ENCODE results near the gene EPHB1.
A peak's percentile ranks its signal among the peaks of the same experiment; 100 is the strongest.

Gene EPHB1

GRCh38 chr3:134864636-134865035, 69.6 kb downstream of the EPHB1 start:
- intact Hi-C loops (cut with DNase I) = no loop called here
- peak in 9 of 42 donors; percentile 14 to 60 (median 29) for DNase-seq

DNA sequence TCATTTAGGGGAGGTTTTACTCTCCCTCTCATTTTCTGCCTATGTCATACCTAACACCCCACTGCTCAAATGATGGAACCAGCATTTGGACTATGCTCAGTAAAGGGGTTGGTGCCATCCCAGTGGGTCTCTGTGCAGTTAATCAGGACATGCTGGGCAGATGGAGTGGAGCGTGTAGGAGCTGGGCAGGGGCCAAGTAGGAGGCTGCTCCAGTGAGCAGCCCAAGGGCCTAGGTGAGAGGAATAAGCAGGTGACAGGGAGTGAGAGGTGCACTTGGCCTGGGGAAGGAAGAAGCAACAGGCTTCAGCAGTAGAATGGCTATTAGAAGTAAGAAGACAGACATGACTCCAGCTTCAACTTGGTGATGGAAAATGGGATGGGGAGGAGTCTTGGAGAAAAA, 72.2 kb downstream of the EPHB1 start:
- no peak for DNase-seq
- intact Hi-C loops (cut with DNase I) = no loop called here

DNA sequence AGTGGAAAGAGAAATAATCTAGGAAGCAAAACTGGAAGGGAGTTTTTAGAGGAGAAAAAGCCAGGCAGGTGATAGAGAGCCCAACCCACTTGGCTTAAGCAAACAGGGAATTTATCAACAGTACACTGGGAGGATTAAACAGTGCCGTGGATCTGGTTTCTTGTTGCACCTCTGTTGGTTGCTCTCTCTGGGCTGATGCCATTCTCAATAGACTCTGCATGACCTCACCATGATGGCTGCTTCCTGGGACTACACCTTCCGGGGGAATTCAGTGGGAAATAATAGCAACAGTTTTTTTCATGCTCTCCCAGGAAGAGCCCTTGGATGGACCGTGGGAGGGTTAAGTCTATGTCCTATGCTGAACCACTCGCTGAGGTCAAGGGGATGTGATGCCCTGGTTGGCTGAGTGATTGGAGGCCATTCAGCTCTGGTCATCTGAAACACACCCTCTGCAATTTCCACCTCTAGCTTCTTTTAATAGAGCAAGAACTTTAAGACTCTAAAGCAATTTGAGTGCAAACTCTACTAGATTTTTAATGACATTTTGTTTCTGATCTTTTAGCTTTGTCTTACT, 74.2 kb downstream of the EPHB1 start:
- no peak for DNase-seq
- intact Hi-C loops (cut with DNase I) = no loop called here

DNA sequence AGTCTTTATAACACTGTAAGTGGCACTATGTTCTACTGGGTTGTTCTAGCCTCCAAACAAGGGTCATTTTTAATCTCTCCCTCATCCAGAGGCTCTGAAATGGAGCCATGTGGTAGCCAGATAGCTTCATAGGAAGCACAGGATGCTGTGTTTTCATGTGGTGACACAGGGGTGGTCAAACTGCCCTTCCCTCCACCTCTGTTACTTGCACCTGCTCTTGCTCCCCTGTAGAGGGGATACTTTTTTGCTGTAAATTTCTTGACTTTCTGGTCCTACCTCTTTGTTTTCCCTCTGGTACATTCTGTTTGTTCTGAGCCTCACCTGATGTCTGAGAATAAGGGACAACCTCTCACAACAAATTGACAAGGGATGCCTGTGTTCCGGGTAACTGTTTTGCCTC, 76.8 kb downstream of the EPHB1 start:
- DNase-seq = no peak
- intact Hi-C loops (cut with DNase I) = no loop called here

DNA sequence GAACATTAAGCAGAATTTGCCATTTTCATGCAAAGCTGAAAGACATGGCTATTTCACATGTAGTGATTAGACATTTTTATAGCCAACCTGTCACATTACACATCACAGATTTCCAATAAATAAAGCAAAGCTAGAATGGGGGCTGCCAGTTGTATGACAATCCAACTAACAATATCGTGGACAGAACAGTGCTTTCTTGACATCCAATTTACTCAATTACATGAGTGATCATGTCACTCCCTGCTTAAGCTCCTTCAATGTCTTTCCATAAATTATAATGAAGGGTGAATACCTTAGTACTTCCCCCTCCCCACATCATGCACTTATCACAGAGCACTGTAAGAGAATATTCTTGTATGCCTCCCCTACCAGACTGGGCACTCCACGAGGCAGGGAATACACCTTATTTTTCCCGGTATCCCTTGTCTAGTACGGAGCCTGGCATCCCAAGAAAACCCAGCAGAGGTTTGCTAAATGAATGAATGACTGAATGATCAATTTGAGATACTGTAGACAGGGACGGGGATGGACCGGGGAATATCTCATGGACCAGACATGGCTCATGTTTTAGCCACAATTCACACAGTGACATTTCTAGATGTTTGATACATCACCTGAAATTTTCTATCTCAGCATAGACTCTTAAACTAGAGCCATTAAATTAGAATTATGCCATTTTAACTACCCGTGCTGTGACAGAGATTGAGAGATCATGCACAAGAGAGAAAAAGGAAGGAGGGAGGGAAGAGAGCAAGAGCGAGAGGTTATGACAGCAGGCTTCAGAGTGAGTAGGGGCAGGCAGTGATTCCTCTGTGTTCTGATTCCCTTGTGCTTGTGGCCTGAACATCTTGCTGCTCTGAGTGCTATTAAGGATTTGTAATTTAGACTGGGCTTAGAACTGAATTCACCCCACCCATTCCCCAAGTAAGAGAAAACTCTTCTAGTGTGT, 77.7 kb downstream of the EPHB1 start:
- DNase-seq = no peak

DNA sequence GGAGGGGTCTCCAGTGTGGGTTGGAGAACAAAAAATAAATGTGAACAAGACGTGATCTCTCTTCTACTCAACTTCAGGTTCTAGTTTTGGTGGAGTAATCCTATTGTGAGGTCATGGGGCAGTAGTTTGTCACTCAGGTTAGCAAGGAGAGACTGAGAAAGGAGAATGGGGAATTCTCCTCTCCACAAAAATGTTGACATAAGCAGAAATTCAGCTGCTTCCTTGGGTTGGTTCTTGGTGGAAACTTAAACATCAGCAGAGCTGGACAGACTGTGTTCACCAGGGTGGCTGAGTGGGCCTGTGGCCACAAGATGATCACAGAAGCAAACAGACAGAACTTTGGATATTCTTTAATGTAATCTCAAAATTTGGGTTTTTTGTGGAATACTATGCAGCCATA, 78.7 kb downstream of the EPHB1 start:
- no peak for DNase-seq

More for the DNA sequence above, 77.7 kb downstream of the EPHB1 start:
- intact Hi-C loops (cut with DNase I) = no loop called here

GRCh38 chr3:134874737-134875413, 79.8 kb downstream of the EPHB1 start:
- DNase-seq = peak in 1 of 42 donors; percentile 39
- intact Hi-C loops (cut with DNase I) = no loop called here

More for the DNA sequence above, 78.7 kb downstream of the EPHB1 start:
- intact Hi-C loops (cut with DNase I) = no loop called here

- intact Hi-C loops (cut with DNase I) = no loop called here
- DNase-seq = no peak
Observed at GRCh38 chr3:134876836-134877235, 81.8 kb downstream of the EPHB1 start.

- peak in 31 of 42 donors; percentile 19 to 81 (median 46) for DNase-seq
- intact Hi-C loops (cut with DNase I) = no loop called here
Observed at GRCh38 chr3:134877788-134878187, 82.7 kb downstream of the EPHB1 start.

DNA sequence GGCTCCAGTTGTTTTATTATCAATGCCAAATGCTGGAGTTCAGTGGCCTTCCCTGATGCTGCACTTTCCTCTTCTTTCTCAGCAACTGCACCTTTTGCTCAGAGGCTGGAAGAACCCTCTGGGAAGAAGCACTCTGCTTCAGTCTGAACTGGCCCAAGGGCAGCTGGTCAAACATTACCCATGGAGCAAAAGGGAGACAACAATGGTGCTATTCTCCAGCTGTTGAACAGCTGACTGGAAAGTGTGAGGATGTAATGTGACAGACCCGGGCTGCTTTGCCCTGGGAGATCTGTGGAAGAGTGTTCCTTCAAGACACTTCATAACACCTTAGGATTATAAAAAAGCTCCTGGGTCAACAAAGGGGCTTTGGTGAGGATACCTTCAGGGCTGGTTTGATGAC, 84.9 kb downstream of the EPHB1 start:
- intact Hi-C loops (cut with DNase I) = no loop called here
- DNase-seq = peak in 17 of 42 donors; percentile 23 to 67 (median 39)

DNA sequence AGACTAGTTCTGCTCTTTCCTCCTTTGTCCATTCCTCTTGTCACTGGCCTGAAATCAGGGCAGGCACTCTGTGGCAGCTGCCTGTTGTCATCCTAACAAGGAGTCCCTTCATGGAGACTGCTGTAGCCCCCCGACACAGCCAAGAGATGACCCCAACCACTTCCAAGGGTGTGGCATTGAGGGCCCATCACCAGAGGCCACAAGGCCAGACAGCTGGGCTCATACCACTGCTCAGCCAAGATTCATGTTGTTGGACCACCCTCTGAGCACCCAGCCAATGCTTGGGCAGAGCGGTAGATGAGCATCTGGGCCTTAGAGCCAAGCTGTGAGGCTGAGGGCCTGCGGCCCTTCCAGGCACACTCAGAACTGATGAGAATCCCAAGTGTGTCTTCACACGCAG, 85.4 kb downstream of the EPHB1 start:
- DNase-seq = no peak
- intact Hi-C loops (cut with DNase I) = no loop called here

GRCh38 chr3:134881305-134881704, 86.2 kb downstream of the EPHB1 start:
- intact Hi-C loops (cut with DNase I) = no loop called here
- no peak for DNase-seq

DNA sequence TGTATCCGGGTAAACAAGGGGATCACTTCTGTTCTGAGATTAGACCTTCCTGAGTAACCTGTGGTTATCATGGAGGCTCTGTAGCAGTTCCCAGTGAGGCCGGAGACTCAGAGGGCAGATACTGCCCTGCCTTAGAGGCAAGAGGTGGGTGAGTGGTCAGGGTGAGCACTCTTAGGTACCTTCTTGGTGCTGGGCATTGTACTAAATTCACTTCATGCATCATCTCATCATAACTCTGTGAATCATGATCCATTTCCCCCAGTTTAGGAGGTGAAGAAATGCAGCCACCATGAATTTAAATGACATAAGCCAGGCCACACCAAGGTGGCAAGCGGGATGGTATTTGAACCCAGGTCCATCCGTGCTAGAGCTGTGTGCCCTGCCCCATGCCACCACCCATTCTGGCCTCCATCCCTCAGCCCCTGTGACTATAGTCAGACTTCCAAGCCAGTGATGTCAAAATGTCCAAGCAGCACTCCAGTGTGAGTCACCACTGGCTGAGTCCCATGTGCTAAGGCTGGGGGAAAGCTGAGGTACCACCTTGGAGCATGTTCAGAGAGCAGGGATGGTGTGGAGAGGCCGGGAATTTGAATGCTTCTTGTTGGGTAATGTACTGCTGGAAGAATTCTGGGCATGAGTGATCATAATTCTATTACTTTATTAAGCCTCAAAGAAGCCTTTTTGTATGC, 88.8 kb downstream of the EPHB1 start:
- intact Hi-C loops (cut with DNase I) = no loop called here
- peak in 6 of 42 donors; percentile 25 to 72 (median 44) for DNase-seq

DNA sequence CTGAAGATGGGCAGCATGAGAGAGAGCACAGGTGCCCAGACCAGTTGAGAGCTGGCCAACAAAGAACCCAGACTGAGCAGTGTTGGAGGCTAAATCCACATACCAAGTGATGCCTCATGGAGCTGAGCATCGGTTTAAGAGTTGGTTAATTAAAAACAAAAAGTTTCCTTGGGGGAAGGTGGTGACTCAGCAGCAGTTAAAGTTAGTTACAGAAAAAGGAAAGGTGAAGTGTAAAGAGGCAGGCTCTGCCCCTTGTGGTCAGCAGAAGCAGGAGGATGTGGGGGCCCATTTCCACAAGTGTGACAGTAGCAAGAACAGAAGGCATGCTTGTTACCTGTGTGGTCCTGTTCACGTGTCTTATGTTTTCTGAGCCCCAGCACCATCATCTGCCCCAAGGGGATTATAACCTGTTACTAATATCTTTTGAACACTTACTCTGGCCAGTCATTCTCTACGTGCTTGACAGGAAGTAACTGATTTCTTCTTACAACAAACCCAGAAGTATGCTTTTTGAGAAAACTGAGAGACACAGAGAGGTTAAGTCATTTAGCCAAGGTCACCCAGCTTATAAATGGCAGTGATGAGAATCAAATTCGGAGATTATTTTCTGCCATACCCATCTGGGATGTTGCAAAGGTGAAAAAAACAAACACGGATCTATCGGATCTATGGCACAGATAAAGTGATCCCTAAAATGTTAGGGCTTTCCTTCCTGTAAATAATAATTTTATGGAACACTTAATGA, 91.0 kb downstream of the EPHB1 start:
- intact Hi-C loops (cut with DNase I) = no loop called here

GRCh38 chr3:134886991-134887390, 91.9 kb downstream of the EPHB1 start:
- intact Hi-C loops (cut with DNase I) = no loop called here
- no peak for DNase-seq

More for the DNA sequence above, 91.0 kb downstream of the EPHB1 start:
- no peak for DNase-seq

GRCh38 chr3:134887536-134887935, 92.5 kb downstream of the EPHB1 start:
- DNase-seq = no peak
- intact Hi-C loops (cut with DNase I) = no loop called here

DNA sequence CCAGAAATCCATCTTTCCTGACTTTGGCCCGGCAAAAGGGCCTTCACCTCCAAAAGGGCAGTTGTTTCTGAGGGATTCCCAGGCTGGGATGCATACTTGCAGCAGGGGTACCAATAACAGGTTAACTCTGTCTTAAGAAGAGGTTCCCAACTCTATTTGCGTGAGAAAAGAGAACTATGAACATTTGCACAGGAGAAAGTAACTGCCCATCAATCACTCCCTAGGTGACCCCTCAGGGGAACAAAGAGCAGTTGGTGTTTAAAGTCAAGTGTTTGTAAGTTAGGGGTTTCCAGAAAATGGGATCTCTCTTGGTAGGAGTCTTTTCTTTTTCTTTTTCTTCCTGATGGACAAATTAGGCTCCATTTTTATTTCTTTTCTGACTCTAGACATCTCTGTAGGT, 97.3 kb downstream of the EPHB1 start:
- intact Hi-C loops (cut with DNase I) = no loop called here

DNA sequence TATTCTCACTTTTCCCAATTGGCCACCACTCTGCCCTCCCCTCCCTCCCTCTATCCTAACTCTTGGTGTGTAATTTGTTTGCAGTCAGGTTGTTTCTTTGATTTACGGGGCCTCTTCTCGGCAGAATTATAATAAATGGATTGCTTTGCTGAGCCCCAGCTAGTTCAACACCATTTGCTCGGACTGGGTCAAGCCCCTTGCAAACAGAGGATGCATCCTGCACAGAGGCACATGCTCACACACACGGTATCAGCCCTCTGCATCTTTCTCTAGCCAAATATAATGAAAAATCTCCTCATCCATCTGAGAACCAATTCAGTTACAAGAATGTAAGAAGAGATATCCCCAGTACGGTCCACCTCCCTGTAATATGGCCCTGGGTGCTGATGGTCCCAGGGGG, 97.7 kb downstream of the EPHB1 start:
- DNase-seq = peak in 1 of 42 donors; percentile 13
- intact Hi-C loops (cut with DNase I) = no loop called here

More for the DNA sequence above, 97.3 kb downstream of the EPHB1 start:
- DNase-seq = peak in 1 of 42 donors; percentile 3

- intact Hi-C loops (cut with DNase I) = no loop called here
- no peak for DNase-seq
Observed at GRCh38 chr3:134894533-134894932, 99.5 kb downstream of the EPHB1 start.
